H9 (cell line): Measurements from ENCODE around the gene SETD3. TPM values are rescaled to one million over a fixed set of nuclear protein-coding genes. Genes with fewer than 3 reads are reported as not detected.

ENCODE experiments used
- DNase-seq: peaks from one replicate; pipeline ENCODE4 v3.0.0-alpha.2; 2017
- H2AFZ ChIP-seq: one replicate; pipeline ENCODE4 v1.6.1; 2013; ENCODE audit warnings: mild to moderate bottlenecking, low read length, control low read depth, moderate library complexity
- H2AK5ac ChIP-seq: 2 replicates; pipeline ENCODE4 v1.6.1; 2013; ENCODE audit warnings: low read length, control low read depth, mixed read lengths; ENCODE audit not compliant: insufficient read length
- H2BK120ac ChIP-seq: one replicate; pipeline ENCODE4 v1.6.1; 2013; ENCODE audit warnings: low read depth, mild to moderate bottlenecking, low read length, control low read depth, inconsistent platforms; ENCODE audit not compliant: poor library complexity, severe bottlenecking
- H2BK12ac ChIP-seq: 2 replicates; pipeline ENCODE4 v1.6.1; 2013; ENCODE audit warnings: low read length, control low read depth, mixed read lengths, low read depth; ENCODE audit not compliant: insufficient read length
- H2BK15ac ChIP-seq: 2 replicates; pipeline ENCODE4 v1.6.1; 2013; ENCODE audit warnings: low read depth, low read length, control low read depth
- H2BK20ac ChIP-seq: one replicate; pipeline ENCODE4 v1.6.1; 2013; ENCODE audit warnings: low read depth, mild to moderate bottlenecking, low read length, control low read depth, inconsistent platforms; ENCODE audit not compliant: poor library complexity, severe bottlenecking
- H2BK5ac ChIP-seq: 2 replicates; pipeline ENCODE4 v1.6.1; 2013; ENCODE audit warnings: low read length, control low read depth, mixed read lengths; ENCODE audit not compliant: insufficient read length
- H3K14ac ChIP-seq: 2 replicates; pipeline ENCODE4 v1.6.1; 2013; ENCODE audit warnings: low read length, control low read depth; ENCODE audit not compliant: insufficient read depth
- H3K18ac ChIP-seq: 2 replicates; pipeline ENCODE4 v1.6.1; 2013; ENCODE audit warnings: low read depth, mild to moderate bottlenecking, mixed read lengths, low read length, control low read depth; ENCODE audit not compliant: insufficient read length
- H3K23ac ChIP-seq: 2 replicates; pipeline ENCODE4 v1.6.1; 2013; ENCODE audit warnings: low read length, control low read depth, mixed read lengths, low read depth; ENCODE audit not compliant: insufficient read length
- H3K23me2 ChIP-seq: 2 replicates; pipeline ENCODE4 v1.6.1; 2013; ENCODE audit warnings: low read depth, mild to moderate bottlenecking, mixed read lengths, low read length, control low read depth; ENCODE audit not compliant: insufficient read length, poor library complexity, severe bottlenecking
- H3K27ac ChIP-seq: 2 replicates; pipeline ENCODE4 v1.5.1; 2013; ENCODE audit warnings: low read length, control low read depth, mixed read lengths, low read depth; ENCODE audit not compliant: insufficient read length
- H3K27me3 ChIP-seq: 2 replicates; pipeline ENCODE4 v1.6.1; 2013; ENCODE audit warnings: low read length, control low read depth, inconsistent platforms; ENCODE audit not compliant: insufficient read depth
- H3K4ac ChIP-seq: 2 replicates; pipeline ENCODE4 v1.6.1; 2013; ENCODE audit warnings: low read depth, mild to moderate bottlenecking, control low read depth, inconsistent platforms, low read length, moderate library complexity
- H3K4me1 ChIP-seq: 2 replicates; pipeline ENCODE4 v1.6.1; 2013; ENCODE audit warnings: low read length, control low read depth, inconsistent platforms; ENCODE audit not compliant: insufficient read depth
- H3K4me2 ChIP-seq: 2 replicates; pipeline ENCODE4 v1.6.1; 2013; ENCODE audit warnings: low read length, control low read depth, mixed read lengths; ENCODE audit not compliant: insufficient read length, insufficient read depth
- H3K56ac ChIP-seq: 2 replicates; pipeline ENCODE4 v1.6.1; 2013; ENCODE audit warnings: low read depth, mild to moderate bottlenecking, mixed read lengths, low read length, control low read depth; ENCODE audit not compliant: insufficient read length
- H3K79me1 ChIP-seq: 2 replicates; pipeline ENCODE4 v1.6.1; 2013; ENCODE audit warnings: low read depth, mild to moderate bottlenecking, moderate library complexity, low read length, control low read depth, inconsistent platforms; ENCODE audit not compliant: insufficient read depth, poor library complexity, severe bottlenecking
- H3K79me2 ChIP-seq: 2 replicates; pipeline ENCODE4 v1.6.1; 2013; ENCODE audit warnings: low read length, control low read depth, inconsistent platforms; ENCODE audit not compliant: insufficient read depth
- H3K9ac ChIP-seq: 2 replicates; pipeline ENCODE4 v1.6.1; 2013; ENCODE audit warnings: low read length, control low read depth, mixed read lengths; ENCODE audit not compliant: insufficient read length; ENCODE audit errors: extremely low read depth
- H3K9me3 ChIP-seq: one replicate; pipeline ENCODE4 v1.6.1; 2013; ENCODE audit warnings: low read depth, low read length, inconsistent platforms; ENCODE audit not compliant: control insufficient read depth
- H3T11ph ChIP-seq: one replicate; pipeline ENCODE4 v1.6.1; 2013; ENCODE audit warnings: mild to moderate bottlenecking, low read length, control low read depth, inconsistent platforms
- H4K20me1 ChIP-seq: one replicate; pipeline ENCODE4 v1.6.1; 2013; ENCODE audit not compliant: control insufficient read depth, insufficient read length, insufficient read depth
- H4K5ac ChIP-seq: 2 replicates; pipeline ENCODE4 v1.6.1; 2013; ENCODE audit warnings: low read depth, mild to moderate bottlenecking, mixed read lengths, low read length, control low read depth; ENCODE audit not compliant: insufficient read length
- H4K8ac ChIP-seq: replicated peaks from 2 replicates; pipeline ENCODE4 v1.6.1; 2013; ENCODE audit warnings: low read length, control low read depth, mixed read lengths, low read depth; ENCODE audit not compliant: insufficient read length
- H4K91ac ChIP-seq: 2 replicates; pipeline ENCODE4 v1.6.1; 2013; ENCODE audit warnings: low read depth, mild to moderate bottlenecking, moderate library complexity, mixed read lengths, low read length, control low read depth; ENCODE audit not compliant: insufficient read length
- H3K27ac Mint-ChIP-seq, 3 experiments: 2 replicates in 2 of 3; 3 replicates in 1 of 3; pipeline ENCODE4 v1.8.0; 2020 to 2021; ENCODE audit warnings: mixed read lengths in 3 of 3, mild to moderate bottlenecking in 1 of 3, moderate library complexity in 1 of 3
- H3K27me3 Mint-ChIP-seq: 2 replicates; pipeline ENCODE4 v1.8.0; 2021; ENCODE audit warnings: low read depth, mild to moderate bottlenecking, moderate library complexity, mixed read lengths
- H3K36me3 Mint-ChIP-seq, 3 experiments: 2 replicates in 2 of 3; 3 replicates in 1 of 3; pipeline ENCODE4 v1.8.0; 2020 to 2021; ENCODE audit warnings: low read depth in 3 of 3, mixed read lengths in 3 of 3; ENCODE audit not compliant: insufficient read depth in 1 of 3
- H3K4me1 Mint-ChIP-seq, 2 experiments: 2 replicates each; pipeline ENCODE4 v1.8.0; 2020; ENCODE audit warnings: mixed read lengths in 2 of 2
- H3K4me3 Mint-ChIP-seq, 2 experiments: 2 replicates in 1 of 2; 3 replicates in 1 of 2; pipeline ENCODE4 v1.8.0; 2020 to 2021; ENCODE audit warnings: mild to moderate bottlenecking in 2 of 2, mixed read lengths in 2 of 2, moderate library complexity in 1 of 2
- H3K9me3 Mint-ChIP-seq, 2 experiments: 2 replicates in 1 of 2; 3 replicates in 1 of 2; pipeline ENCODE4 v1.8.0; 2020; ENCODE audit warnings: mild to moderate bottlenecking in 2 of 2, mixed read lengths in 2 of 2, moderate library complexity in 1 of 2
- WGBS: extraction: QIAGEN DNeasy Blood & Tissue Kit; methylation state at CpG from one replicate; pipeline ENCODE4 v1.1.7; 2013; ENCODE audit warnings: missing lambda C conversion rate, low lambda C conversion rate, mixed read lengths; ENCODE audit not compliant: insufficient read length; ENCODE audit errors: extremely low coverage; 5-methylcytosine and 5-hydroxymethylcytosine counted together
- total RNA-seq: library from RNA; stranded (reverse); gene quantifications from 2 replicates; pipeline ENCODE4 v1.2.1, GENCODE V29; 2021
- TF ChIP-seq, protein P1 (sequence below): fragments of 200-600 bp; sonication (generic); conservative IDR thresholded peaks from 3 replicates; pipeline ENCODE4 v1.8.0; 2021; ENCODE audit warnings: antibody characterized with exemption, mild to moderate bottlenecking

SETD3 gene
- total RNA-seq, 1 experiment from 2014 or later, result 56.7 TPM

- H3K27ac Mint-ChIP-seq, result peak overlapping the region in 2 of 3 experiments; percentile 4 to 9; a peak in 1 of 7 replicates
- Histone ChIP-seq H3K9ac (no peak overlapping the region), H4K8ac (no peak overlapping the region), H3K4ac (no peak overlapping the region), H3K9me3 (peaks cover 9% of the 10 kb centered on the region), H3K79me2 (peaks cover 3% of the 10 kb centered on the region; the same call in 1 of the 2 replicates), H4K91ac (no peak overlapping the region), H3K4me1 (peaks cover 6% of the 10 kb centered on the region; the same call in 1 of the 2 replicates), H4K5ac (no peak overlapping the region), H3K27me3 (no peaks in the 10 kb centered on the region), H3K23ac (no peak overlapping the region), H3K4me2 (no peak overlapping the region), H3K27ac (no peak overlapping the region), H2BK12ac (no peak overlapping the region), H3K79me1 (peaks cover 6% of the 10 kb centered on the region), H2AK5ac (no peak overlapping the region), H2BK15ac (no peak overlapping the region), H2BK5ac (no peak overlapping the region), H3K14ac (no peak overlapping the region), H2BK120ac (no peak overlapping the region), H3K56ac (no peak overlapping the region), H2AFZ (no peak overlapping the region), H3T11ph (no peak overlapping the region), H3K18ac (no peak overlapping the region), H2BK20ac (no peak overlapping the region), H4K20me1 (no peaks in the 10 kb centered on the region), H3K23me2 (no peaks in the 10 kb centered on the region)
- TF ChIP-seq, protein P1, sequence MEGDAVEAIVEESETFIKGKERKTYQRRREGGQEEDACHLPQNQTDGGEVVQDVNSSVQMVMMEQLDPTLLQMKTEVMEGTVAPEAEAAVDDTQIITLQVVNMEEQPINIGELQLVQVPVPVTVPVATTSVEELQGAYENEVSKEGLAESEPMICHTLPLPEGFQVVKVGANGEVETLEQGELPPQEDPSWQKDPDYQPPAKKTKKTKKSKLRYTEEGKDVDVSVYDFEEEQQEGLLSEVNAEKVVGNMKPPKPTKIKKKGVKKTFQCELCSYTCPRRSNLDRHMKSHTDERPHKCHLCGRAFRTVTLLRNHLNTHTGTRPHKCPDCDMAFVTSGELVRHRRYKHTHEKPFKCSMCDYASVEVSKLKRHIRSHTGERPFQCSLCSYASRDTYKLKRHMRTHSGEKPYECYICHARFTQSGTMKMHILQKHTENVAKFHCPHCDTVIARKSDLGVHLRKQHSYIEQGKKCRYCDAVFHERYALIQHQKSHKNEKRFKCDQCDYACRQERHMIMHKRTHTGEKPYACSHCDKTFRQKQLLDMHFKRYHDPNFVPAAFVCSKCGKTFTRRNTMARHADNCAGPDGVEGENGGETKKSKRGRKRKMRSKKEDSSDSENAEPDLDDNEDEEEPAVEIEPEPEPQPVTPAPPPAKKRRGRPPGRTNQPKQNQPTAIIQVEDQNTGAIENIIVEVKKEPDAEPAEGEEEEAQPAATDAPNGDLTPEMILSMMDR, result no peak
- no peaks in the 10 kb centered on the region for H3K27me3 Mint-ChIP-seq
- peaks cover 24 to 27% (median 27%) of the 10 kb centered on the region in 3 experiments for H3K36me3 Mint-ChIP-seq
- H3K9me3 Mint-ChIP-seq, result peaks cover 11 to 18% of the 10 kb centered on the region in 2 experiments
- no peak overlapping the region for H3K4me3 Mint-ChIP-seq
- H3K4me1 Mint-ChIP-seq, result peaks cover 35 to 43% of the 10 kb centered on the region in 2 experiments
- no CpG with 5 or more reads among the region's 11 CpGs for WGBS
- no peak for DNase-seq
These were observed 52.9 kb downstream of the SETD3 start for GRCh38 chr14:99427632-99428300.
